GM13976 (cell line): Measurements from ENCODE around the gene CALHM5.

ENCODE experiments used
- DNase-seq: peaks from one replicate; pipeline ENCODE4 v3.0.0; 2012; ENCODE audit warnings: low spot score
- in situ Hi-C: fragments of 300-500 bp; cut with MboI; formaldehyde crosslinking; loops from one replicate; pipeline ENCODE4 v1.12.0; 2022; ENCODE audit warnings: low sequenced_read_pairs, mixed read lengths, inconsistent platforms; ENCODE audit not compliant: unreplicated experiment
- TF ChIP-seq, protein P1 (sequence below): IDR thresholded peaks from 2 replicates; pipeline ENCODE4 v1.5.1; 2012; ENCODE audit warnings: borderline replicate concordance, mild to moderate bottlenecking; ENCODE audit not compliant: insufficient read depth; ENCODE audit errors: extremely low read depth, missing control alignments, control extremely low read depth

The CALHM5 gene

GRCh38 chr6:116536216-116536621 lies 24.8 kb downstream of the CALHM5 start:
- peak; percentile 35 for DNase-seq
- TF ChIP-seq, protein P1, sequence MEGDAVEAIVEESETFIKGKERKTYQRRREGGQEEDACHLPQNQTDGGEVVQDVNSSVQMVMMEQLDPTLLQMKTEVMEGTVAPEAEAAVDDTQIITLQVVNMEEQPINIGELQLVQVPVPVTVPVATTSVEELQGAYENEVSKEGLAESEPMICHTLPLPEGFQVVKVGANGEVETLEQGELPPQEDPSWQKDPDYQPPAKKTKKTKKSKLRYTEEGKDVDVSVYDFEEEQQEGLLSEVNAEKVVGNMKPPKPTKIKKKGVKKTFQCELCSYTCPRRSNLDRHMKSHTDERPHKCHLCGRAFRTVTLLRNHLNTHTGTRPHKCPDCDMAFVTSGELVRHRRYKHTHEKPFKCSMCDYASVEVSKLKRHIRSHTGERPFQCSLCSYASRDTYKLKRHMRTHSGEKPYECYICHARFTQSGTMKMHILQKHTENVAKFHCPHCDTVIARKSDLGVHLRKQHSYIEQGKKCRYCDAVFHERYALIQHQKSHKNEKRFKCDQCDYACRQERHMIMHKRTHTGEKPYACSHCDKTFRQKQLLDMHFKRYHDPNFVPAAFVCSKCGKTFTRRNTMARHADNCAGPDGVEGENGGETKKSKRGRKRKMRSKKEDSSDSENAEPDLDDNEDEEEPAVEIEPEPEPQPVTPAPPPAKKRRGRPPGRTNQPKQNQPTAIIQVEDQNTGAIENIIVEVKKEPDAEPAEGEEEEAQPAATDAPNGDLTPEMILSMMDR, result peak; percentile 58
- in situ Hi-C loops, result no loop called here

DNA sequence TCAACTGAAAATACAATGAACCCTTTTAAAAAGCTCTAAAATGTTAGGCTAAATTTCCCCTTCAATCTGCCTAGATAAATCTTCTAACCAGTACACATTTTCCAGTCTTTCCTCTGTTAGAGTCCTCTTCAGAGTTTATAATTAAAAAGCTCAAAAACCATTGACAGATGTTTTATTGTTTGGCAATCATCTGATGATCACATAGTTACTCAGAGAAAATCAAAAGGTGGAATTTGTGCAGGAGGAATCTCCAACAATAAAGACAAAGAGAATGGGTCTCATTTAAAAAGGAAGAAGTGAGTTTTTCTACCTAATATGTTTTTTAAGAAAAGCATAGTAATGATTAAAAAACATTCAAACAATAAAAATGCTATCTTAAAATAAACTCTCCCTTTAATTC lies 31.0 kb downstream of the CALHM5 start:
- in situ Hi-C loops, result loop anchor here (10.0 kb wide), 1 partner anchor 278 kb away; no protein-coding TSS in a partner anchor
- DNase-seq, result no peak
- TF ChIP-seq, protein P1, result no peak

GRCh38 chr6:116543149-116543548 lies 31.7 kb downstream of the CALHM5 start:
- in situ Hi-C loops, result loop anchor here (10.0 kb wide), 1 partner anchor 278 kb away; no protein-coding TSS in a partner anchor
- TF ChIP-seq, protein P1, result no peak
- DNase-seq, result no peak

- in situ Hi-C loops, result loop anchor here (10.0 kb wide), 1 partner anchor 281 kb away; no protein-coding TSS in a partner anchor
- DNase-seq, result no peak
- TF ChIP-seq, protein P1, result no peak
Measured at GRCh38 chr6:116545651-116546050, 34.2 kb downstream of the CALHM5 start, which contains the start of gene TRAPPC3L. TRAPPC3L (minus strand) TSS chr6:116545684; CDS start chr6:116545514, 170 bp downstream.

GRCh38 chr6:116547358-116547757 lies 35.9 kb downstream of the CALHM5 start:
- in situ Hi-C loops, result loop anchor here (10.0 kb wide), 1 partner anchor 283 kb away; no protein-coding TSS in a partner anchor

DNA sequence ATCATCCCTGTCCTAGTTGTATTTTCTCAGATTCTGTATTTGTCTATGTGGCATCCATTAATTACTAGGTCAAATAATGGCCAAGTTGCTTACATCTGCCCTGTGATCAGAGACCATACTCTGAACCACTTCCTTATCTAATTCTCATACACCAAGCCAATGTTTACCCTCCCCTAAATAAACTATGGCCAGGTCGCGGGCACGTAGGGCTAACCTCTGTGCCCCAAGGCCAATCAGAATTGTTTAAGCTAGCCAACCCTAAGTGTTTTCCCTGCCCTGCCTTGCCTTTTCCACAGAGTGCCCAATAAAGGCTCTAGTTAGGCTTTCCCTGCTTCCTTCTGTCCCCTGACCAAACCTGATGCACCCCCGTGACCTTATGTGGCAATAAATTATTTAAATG lies 39.4 kb downstream of the CALHM5 start:
- TF ChIP-seq, protein P1, result no peak
- DNase-seq, result no peak
- in situ Hi-C loops, result no loop called here

More at GRCh38 chr6:116547358-116547757, 35.9 kb downstream of the CALHM5 start:
- no peak for DNase-seq
- TF ChIP-seq, protein P1, result no peak

DNA sequence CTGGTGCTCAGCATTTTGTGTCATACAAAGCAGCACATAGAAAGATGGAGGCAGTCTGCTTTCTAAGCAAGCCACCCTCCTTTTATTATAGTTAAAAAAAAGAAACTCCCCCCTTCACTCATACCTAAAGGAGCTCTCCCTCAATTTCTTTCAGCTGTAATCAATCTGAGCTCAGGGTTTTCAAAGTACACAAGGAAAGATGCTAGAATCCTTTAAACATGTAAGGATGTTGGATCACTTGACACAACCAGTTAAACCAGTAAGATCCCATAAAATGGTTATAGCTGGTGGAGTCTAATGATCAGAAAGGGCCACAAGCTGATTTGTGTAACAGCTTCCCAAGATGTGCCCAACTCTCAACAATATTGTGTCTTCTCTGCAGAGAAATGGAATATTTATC lies 42.0 kb downstream of the CALHM5 start, which contains the start of gene CALHM4:
Gene CALHM4 (plus strand): TSS at position 301 of the 400 bp plus-strand sequence. CDS start 43 bp downstream, at position 344.
- in situ Hi-C loops, result no loop called here
- TF ChIP-seq, protein P1, result no peak
- no peak for DNase-seq
